GM23248 (cell line): ENCODE data around the gene HHATL. TPM values are rescaled to one million over a fixed set of nuclear protein-coding genes. Genes with fewer than 3 reads are reported as not detected.
A peak's percentile ranks its signal among the peaks of the same experiment; 100 is the strongest.

Source experiments
- DNase-seq: peaks from one replicate; pipeline ENCODE4 v3.0.0-alpha.2; 2015
- H2AFZ ChIP-seq: fragments of 200-600 bp; sonication (generic); 2 replicates; pipeline ENCODE4 v1.6.1; 2016; ENCODE audit warnings: antibody characterized with exemption
- H3F3A ChIP-seq: fragments of 200-600 bp; sonication (generic); 2 replicates; pipeline ENCODE4 v1.6.1; 2016; ENCODE audit warnings: mild to moderate bottlenecking, antibody characterized with exemption, mixed run types; ENCODE audit not compliant: insufficient read depth
- H3K27ac ChIP-seq: fragments of 200-600 bp; sonication (generic); 2 replicates; pipeline ENCODE4 v1.5.1; 2016; ENCODE audit warnings: mild to moderate bottlenecking
- H3K27me3 ChIP-seq: fragments of 200-600 bp; sonication (generic); replicated peaks from 2 replicates; pipeline ENCODE4 v1.6.1; 2016; ENCODE audit warnings: mild to moderate bottlenecking; ENCODE audit not compliant: insufficient read depth
- H3K36me3 ChIP-seq: fragments of 200-600 bp; sonication (generic); 2 replicates; pipeline ENCODE4 v1.6.1; 2016; ENCODE audit warnings: low read depth, mild to moderate bottlenecking
- H3K4me1 ChIP-seq: fragments of 200-600 bp; sonication (generic); 2 replicates; pipeline ENCODE4 v1.6.1; 2016; ENCODE audit warnings: mild to moderate bottlenecking; ENCODE audit not compliant: insufficient read depth
- H3K4me2 ChIP-seq: fragments of 200-600 bp; sonication (generic); one replicate; pipeline ENCODE4 v1.6.1; 2016; ENCODE audit warnings: mild to moderate bottlenecking; ENCODE audit not compliant: unreplicated experiment
- H3K4me3 ChIP-seq: fragments of 200-600 bp; sonication (generic); 2 replicates; pipeline ENCODE4 v1.5.1; 2016; ENCODE audit warnings: mild to moderate bottlenecking
- H3K79me2 ChIP-seq: fragments of 200-600 bp; sonication (generic); 2 replicates; pipeline ENCODE4 v1.6.1; 2016; ENCODE audit warnings: mild to moderate bottlenecking; ENCODE audit not compliant: insufficient read depth
- H3K9ac ChIP-seq: fragments of 200-600 bp; sonication (generic); 2 replicates; pipeline ENCODE4 v1.6.1; 2016; ENCODE audit warnings: mild to moderate bottlenecking
- H3K9me2 ChIP-seq: fragments of 200-600 bp; sonication (generic); 2 replicates; pipeline ENCODE4 v1.6.1; 2016; ENCODE audit warnings: mixed run types, mild to moderate bottlenecking, moderate library complexity; ENCODE audit not compliant: insufficient read depth
- H3K9me3 ChIP-seq: fragments of 200-600 bp; sonication (generic); one replicate; pipeline ENCODE4 v1.6.1; 2017; ENCODE audit warnings: low read depth
- H4K20me1 ChIP-seq: fragments of 200-600 bp; sonication (generic); 2 replicates; pipeline ENCODE4 v1.6.0; 2016; ENCODE audit not compliant: insufficient read depth
- EZH2 ChIP-seq: fragments of 200-600 bp; sonication (generic); IDR thresholded peaks from 2 replicates; pipeline ENCODE4 v1.6.1; 2018; ENCODE audit warnings: antibody characterized with exemption, mild to moderate bottlenecking; ENCODE audit not compliant: insufficient read depth, poor library complexity, severe bottlenecking
- EZH2phosphoT487 ChIP-seq: fragments of 200-600 bp; sonication (generic); IDR thresholded peaks from 2 replicates; pipeline ENCODE4 v1.6.1; 2018; ENCODE audit warnings: antibody characterized with exemption, moderate library complexity, mild to moderate bottlenecking, low read depth; ENCODE audit not compliant: insufficient read depth
- WGBS, 2 experiments: methylation state at CpG; one replicate each; pipeline ENCODE4 v1.1.6; 2015 to 2017; ENCODE audit warnings: low lambda C conversion rate in 2 of 2, low coverage in 1 of 2; ENCODE audit errors: missing lambda C conversion rate in 2 of 2; 5-methylcytosine and 5-hydroxymethylcytosine counted together
- in situ Hi-C: fragments of 300-500 bp; cut with MboI; formaldehyde crosslinking; loops from 2 replicates; pipeline ENCODE4 v1.15.0; 2020
- polyA plus RNA-seq: library from polyadenylated mRNA; unstranded; fragments of >200 nt; fragmentation: Nextera tagmentation; extraction: Ambion mirVana; gene quantifications from 2 replicates; pipeline ENCODE4 v1.2.1, GENCODE V29; 2016
- total RNA-seq: library from RNA; depleted of rRNA; stranded (reverse); fragments of >200 nt; shearing (Covaris generic); gene quantifications from 2 replicates; pipeline ENCODE4 v1.2.3, GENCODE V29; 2014

The HHATL gene
- total and polyA plus RNA-seq, 2 experiments from 2014 or later = not detected

- no peak overlapping the region for H3K27ac ChIP-seq
- H3K4me3 ChIP-seq = no peak overlapping the region
- no peaks in the 10 kb centered on the region for H3K9me3 ChIP-seq
- no peak for DNase-seq
- peaks cover 31% of the 10 kb centered on the region for H3K4me1 ChIP-seq
- H3K4me2 ChIP-seq = no peak overlapping the region
- H2AFZ ChIP-seq = no peak overlapping the region
- H3K36me3 ChIP-seq = no peaks in the 10 kb centered on the region
- no peaks in the 10 kb centered on the region for H3K27me3 ChIP-seq
- 80 to 85% methylated on average over 7 of the region's 7 CpGs for WGBS, 2 experiments
- no peaks in the 10 kb centered on the region for H3K79me2 ChIP-seq
- TF ChIP-seq EZH2phosphoT487 (no peak), EZH2 (no peak)
- peaks cover 14% of the 10 kb centered on the region for H3F3A ChIP-seq
- in situ Hi-C loops = no loop called here
- no peaks in the 10 kb centered on the region for H3K9me2 ChIP-seq
- H4K20me1 ChIP-seq = no peaks in the 10 kb centered on the region
- no peak overlapping the region for H3K9ac ChIP-seq
Measured at GRCh38 chr3:42684632-42685362, 17.8 kb downstream of the HHATL start.

- no peak for TF ChIP-seq EZH2phosphoT487
- TF ChIP-seq EZH2 = no peak
- Histone ChIP-seq H3K4me2 (peak overlapping the region; percentile 26), H3F3A (peaks cover 17% of the 10 kb centered on the region), H2AFZ (no peak overlapping the region), H3K36me3 (no peaks in the 10 kb centered on the region), H4K20me1 (no peaks in the 10 kb centered on the region), H3K9ac (no peak overlapping the region), H3K4me1 (peaks cover 32% of the 10 kb centered on the region), H3K27me3 (no peaks in the 10 kb centered on the region), H3K9me2 (no peaks in the 10 kb centered on the region), H3K9me3 (no peaks in the 10 kb centered on the region), H3K27ac (peak overlapping the region; percentile 20; the same call in 1 of the 2 replicates), H3K4me3 (no peak overlapping the region), H3K79me2 (no peaks in the 10 kb centered on the region)
- peak; percentile 98 for DNase-seq
- WGBS, 2 experiments = 7 to 8% methylated on average over 9 to 10 of the region's 10 CpGs
- in situ Hi-C loops = no loop called here
Measured at GRCh38 chr3:42683875-42684598, 18.6 kb downstream of the HHATL start.

GRCh38 chr3:42682301-42683070 lies 20.1 kb downstream of the HHATL start:
- Histone ChIP-seq H3K27ac (no peak overlapping the region), H3K36me3 (no peaks in the 10 kb centered on the region), H3K27me3 (no peaks in the 10 kb centered on the region), H3F3A (peaks cover 17% of the 10 kb centered on the region), H4K20me1 (no peaks in the 10 kb centered on the region), H3K4me2 (no peak overlapping the region), H3K4me3 (no peak overlapping the region), H3K9ac (no peak overlapping the region), H3K9me3 (no peaks in the 10 kb centered on the region), H3K9me2 (no peaks in the 10 kb centered on the region), H3K4me1 (peaks cover 32% of the 10 kb centered on the region), H3K79me2 (no peaks in the 10 kb centered on the region), H2AFZ (no peak overlapping the region)
- no peak for TF ChIP-seq EZH2
- no peak for TF ChIP-seq EZH2phosphoT487
- in situ Hi-C loops = no loop called here
- 79 to 81% methylated on average over 12 of the region's 12 CpGs for WGBS, 2 experiments
- DNase-seq = no peak

GRCh38 chr3:42681361-42682038 lies 21.1 kb downstream of the HHATL start:
- in situ Hi-C loops = no loop called here

More at GRCh38 chr3:42681361-42682038, 21.1 kb downstream of the HHATL start:
- no peak for TF ChIP-seq EZH2
- no peak for TF ChIP-seq EZH2phosphoT487
- Histone ChIP-seq H3K4me1 (peaks cover 32% of the 10 kb centered on the region), H3K4me3 (no peak overlapping the region), H3K9ac (no peak overlapping the region), H3K27me3 (no peaks in the 10 kb centered on the region), H2AFZ (no peak overlapping the region), H3K27ac (no peak overlapping the region), H3K79me2 (no peaks in the 10 kb centered on the region), H3K9me3 (no peaks in the 10 kb centered on the region), H3K4me2 (no peak overlapping the region), H3K36me3 (no peaks in the 10 kb centered on the region), H4K20me1 (no peaks in the 10 kb centered on the region), H3K9me2 (no peaks in the 10 kb centered on the region), H3F3A (peaks cover 17% of the 10 kb centered on the region)
- 88 to 91% methylated on average over 10 of the region's 10 CpGs for WGBS, 2 experiments
- DNase-seq = no peak
